ENCODE data around the gene PCYT2.
A peak's percentile ranks its signal among the peaks of the same experiment; 100 is the strongest.

PCYT2 gene

DNA sequence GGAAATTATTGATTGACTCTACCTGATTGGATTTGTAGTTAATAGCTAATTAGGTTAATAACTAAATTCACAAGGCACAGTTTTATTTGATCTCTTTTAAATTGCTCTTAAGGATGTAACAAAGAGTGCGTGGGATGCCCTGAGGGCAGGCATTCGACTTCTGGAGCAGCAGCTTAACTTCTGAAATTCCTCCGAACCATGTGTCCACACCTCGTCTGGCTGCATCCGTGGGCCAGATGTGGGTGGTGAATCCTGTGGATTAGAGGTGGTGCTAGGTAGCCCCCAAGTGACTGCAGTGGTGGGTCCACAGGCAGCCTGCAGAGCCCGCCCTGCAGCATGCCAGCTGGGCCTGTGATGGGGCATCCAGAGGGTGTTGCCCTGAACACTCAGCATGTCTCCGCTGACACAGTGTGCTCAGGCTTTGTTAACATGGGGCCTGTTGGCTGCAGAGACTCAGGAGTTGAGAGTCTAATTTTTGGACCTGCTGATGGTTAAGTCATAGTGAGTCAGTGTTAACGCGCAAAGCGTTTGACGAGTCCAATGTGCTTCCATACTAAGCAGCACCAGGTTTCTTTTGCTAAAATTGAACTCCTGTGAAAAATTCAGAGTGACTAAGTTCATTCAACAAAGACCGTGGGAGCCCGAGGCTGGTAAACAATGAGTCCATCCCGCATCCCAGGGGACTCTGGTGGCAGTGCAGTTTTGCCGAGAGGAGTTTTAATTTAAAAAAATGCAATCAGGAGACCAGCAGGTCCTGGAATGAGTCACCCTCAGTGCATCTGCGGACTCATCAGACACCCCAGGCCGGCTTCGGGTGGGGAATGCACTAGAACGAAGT is 13.0 kb downstream of the PCYT2 start:
- peak; percentile 96 for DNase-seq

DNA sequence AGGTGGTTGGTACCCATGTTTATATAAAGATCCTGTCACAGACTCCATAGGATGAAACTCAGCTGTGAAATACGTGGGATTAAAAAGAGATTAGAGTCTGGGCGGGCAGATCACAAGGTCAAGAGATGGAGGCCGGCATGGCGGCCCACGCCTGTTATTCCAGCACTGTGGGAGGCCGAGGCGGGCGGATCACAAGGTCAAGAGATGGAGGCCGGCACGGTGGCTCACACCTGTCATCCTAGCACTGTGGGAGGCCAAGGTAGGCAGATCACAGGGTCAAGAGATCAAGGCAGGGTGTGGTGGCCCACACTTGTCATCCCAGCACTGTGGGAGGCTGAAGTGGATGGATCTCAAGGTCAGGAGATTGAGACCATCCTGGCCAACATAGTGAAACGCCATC is 15.8 kb downstream of the PCYT2 start:
- DNase-seq, result no peak

DNA sequence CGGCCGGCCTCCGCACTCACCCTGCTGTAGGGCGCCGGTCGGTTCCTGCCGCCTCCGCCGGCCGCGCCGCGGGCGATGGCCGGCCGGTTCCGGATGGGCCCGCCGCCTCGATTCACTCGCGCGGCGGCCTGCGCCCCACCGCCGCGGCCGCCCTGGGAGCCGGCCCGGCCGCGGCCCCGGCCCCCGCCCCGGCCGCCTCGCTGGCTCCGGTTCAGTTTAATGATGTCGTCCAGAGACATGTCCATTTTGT is 20.0 kb downstream of the PCYT2 start:
- DNase-seq, result no peak

GRCh38 chr17:81890447-81891302 is 20.5 kb downstream of the PCYT2 start:
- DNase-seq, result no peak

DNA sequence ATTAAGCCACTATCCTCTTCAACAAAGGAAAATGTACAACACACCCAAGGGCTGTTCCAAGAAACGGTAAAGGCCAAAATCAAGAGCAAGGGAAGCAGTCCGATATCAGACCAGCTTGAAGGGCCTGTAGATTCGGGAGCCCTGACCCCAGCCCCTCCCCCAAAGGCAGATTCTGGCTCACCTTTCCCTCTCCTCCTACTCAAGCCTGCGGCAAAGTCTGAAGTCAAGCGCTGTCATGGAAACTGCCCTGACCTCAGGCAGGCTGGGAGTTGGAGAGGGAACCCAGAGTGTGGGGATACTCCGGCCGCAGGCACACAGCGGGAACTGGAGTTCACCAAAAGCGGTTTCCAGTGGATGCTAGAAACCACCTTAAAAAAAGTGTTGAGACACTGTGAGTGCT is 21.6 kb downstream of the PCYT2 start:
- DNase-seq, result no peak

DNA sequence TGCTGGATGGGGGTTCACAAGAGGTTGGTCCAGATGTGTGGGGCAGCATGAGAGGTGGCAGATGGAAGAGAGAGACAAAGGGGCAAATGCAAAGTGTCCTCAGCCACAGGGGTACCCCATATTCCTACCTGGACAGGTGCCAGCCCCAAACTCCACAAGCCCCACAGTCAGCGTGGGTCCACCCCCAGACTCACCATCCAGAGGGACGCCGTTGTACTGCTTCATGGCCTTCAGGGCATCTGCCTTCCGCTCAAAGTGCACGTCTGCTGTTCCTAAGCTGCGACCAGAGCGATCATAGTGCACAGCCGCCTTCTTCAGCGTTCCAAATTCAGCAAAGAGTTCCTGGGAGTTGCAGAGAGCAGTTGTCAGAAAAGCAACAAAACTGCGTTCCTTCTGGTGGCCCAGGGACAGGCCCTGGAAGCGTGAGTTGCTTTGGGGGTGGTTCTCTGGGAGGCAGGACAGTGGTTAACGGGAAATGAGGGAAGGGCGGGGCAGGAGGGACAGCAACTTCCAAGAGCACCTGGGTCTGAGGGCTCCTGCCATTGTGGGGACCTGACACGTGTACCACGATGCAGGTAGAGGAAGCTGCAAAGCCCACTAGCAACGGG is 22.1 kb downstream of the PCYT2 start:
- no peak for DNase-seq

DNA sequence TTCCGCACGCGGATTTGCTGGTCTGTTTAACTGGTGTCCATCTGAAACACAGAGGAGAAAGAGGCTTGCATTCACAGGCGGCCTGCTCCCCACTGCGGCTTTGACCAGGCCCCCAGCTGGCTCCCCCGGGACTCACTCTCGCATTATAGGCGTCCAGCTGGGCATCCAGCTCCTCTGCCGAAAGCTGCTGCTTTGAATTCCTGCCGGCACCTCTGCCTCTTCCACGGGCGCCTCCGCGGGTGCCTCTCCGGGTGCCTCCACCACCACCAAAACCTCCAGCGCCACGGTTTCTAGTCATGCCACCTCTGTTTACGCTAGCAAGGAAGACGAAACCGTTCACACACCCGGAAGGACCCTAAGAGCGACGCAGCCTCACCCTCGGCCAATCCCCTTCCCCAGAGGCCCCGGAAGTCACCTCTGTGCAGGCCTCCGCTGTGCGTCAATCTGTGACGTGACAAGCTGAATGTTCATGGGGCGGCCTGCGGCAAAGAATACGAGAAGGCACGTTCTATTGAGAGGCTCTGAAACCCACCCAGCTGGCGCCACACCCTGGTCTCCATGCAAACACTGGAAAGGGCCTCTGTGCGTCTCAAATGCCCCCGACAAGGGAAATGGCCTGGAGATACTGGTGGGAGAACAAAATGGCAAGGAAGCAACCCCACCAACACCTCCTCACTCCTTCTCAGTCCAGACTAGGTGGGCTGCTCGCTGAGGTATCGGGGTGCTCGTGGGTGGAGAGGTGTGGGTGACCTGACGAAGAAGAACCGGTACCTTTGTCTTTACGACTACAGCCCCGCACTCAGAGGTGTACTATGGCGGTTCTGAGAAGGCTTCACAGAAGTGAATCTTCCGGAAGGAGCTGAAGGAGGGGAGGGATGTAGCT is 22.9 kb downstream of the PCYT2 start:
- DNase-seq, result no peak

DNA sequence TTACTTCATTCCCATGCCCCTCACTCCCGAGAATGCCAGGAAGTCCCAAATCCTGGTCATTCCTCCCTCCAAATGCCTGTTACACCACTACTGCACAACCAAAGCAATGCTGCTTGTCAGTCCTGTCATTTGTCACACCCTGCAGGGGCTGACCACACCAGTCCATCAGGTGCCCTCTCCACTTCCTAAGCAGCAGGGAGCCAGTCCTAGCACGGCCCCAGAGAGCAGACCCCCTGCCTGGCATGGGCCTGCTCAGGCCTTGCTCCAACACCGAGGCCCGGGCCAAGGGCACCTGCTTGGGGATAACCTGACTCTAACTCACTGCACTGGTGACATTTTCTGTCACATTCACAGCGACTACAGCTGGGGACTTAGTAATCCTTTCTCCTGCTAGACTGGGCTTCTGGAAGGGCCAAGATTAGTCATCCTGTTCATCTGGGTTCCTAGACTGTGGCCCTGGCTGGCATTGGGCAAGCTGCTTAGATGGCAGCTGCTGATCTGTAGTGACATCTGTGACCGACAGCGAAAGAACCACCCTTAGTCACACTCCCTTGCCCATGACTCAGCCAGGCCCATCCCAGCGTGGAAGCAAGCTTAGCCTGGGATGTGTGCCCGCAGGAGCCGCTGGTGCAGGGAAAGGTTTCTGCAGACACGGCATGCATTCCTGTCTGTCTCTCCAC is 25.2 kb downstream of the PCYT2 start:
- peak; percentile 15 for DNase-seq

DNA sequence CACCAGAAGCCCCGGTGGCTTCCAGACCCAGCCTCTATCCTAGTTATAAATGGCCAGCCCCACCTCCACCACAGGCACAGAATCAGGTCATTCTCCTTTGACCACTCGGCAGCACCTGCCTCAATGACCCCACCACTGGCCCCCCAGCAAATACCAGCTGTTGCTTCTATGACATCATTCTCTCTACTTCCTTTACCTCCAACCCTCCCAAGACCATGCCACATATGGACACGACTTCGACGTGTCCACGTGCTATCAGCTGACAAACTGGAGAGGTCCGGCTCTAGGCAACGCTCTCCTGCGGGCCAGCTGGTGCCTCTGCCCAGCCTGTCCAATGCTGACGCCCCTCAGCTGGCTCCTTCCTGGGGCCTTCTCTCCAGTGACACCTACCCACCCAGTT is 25.7 kb downstream of the PCYT2 start:
- no peak for DNase-seq

DNA sequence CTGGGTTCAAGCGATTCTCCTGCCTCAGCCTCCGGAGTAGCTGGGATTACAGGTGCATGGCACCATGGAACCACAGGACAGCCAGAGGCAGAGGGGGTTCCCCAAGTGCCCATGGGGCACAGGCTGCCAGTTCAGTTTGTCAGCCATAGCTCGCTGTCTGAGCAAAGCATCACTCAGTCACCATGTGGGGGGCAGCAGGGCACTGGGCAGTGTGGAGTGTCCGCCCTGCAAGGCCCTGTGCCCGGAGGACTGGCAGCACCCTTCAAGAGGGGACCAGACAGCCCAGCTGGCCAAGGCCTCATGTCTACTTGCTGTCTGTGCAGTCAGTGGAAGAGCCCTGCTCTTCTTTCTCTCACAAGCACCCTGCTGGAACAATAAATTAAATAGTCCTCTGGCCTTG is 26.2 kb downstream of the PCYT2 start:
- DNase-seq, result no peak

GRCh38 chr17:81884520-81884919 is 26.7 kb downstream of the PCYT2 start:
- DNase-seq, result peak; percentile 14

DNA sequence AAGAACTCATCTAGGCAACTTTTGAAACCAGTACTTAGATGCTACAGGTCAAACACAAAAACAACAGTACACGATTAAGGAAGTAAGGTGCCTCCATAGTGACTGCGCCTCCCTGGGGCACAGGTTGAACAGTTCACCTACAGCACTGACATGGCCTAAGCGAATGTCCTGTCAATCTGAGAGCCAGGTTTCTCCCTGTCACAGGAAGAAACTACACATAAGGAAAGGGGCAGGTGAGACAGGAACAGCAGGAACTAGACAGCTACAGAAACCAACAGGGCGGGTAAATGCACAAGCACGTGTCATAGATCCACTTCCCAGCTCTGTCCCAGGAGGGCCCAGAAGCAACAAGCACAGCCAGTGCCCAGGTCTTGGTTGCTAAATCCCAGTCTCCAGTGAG is 32.1 kb downstream of the PCYT2 start:
- no peak for DNase-seq

GRCh38 chr17:81878294-81878693 is 32.9 kb downstream of the PCYT2 start:
- DNase-seq, result no peak

DNA sequence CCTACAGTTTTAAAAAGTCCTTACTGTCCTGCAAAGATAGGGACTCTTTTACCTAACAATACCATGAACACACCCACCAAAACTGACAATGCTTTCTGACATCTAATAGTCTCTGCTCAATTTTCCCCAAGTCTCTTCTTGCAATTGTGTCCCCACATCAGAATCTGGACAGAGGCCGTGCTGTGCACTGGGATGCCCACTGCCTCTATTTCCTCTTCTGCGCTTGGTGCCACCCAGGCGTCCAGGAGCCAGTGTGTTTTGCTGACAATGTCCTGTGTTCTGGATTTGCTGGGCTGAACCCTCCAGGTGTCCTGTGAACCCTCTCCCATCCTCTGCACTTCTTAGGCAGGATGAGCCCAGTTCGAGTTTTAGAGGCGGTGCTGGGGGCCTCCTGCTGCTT is 33.6 kb downstream of the PCYT2 start:
- no peak for DNase-seq

- peak; percentile 91 for DNase-seq
Measured at GRCh38 chr17:81871387-81872230, 39.6 kb downstream of the PCYT2 start.

DNA sequence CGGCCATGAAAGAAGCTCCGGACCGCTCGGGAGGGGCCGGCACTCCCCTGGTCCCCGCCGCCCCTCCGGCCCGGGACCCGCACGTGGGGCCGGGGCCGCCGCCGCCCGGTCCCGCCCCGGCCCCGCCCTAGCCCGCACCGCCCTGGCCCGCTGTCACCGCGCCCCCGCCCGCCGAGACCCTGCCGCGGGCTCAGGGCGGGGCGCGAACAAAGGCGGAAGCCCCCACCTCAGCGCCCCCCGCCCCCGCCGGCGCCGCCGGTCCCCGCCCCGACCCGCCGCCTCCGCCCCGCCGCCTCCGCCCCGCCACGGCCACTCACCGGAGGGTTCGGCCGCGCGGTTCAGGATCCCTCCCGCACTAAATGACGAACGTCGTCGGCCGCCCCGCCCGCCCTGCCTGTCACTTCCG is 40.2 kb downstream of the PCYT2 start, which contains the start of gene ARHGDIA:
Gene ARHGDIA (minus strand): TSS at position 357 of the 406 bp plus-strand sequence. CDS start 1,407 bp downstream, outside the sequence.
- DNase-seq, result no peak

- peak; percentile 57 for DNase-seq
Measured at GRCh38 chr17:81870131-81870980, 40.8 kb downstream of the PCYT2 start.

- peak; percentile 51 for DNase-seq
Measured at GRCh38 chr17:81869221-81870130, 41.7 kb downstream of the PCYT2 start.

- DNase-seq, result peak; percentile 92
Measured at GRCh38 chr17:81868674-81869220, 42.5 kb downstream of the PCYT2 start.
